Endothelial cell of umbilical vein (primary cell): Measurements from ENCODE around the gene HRNR. TPM values are rescaled to one million over a fixed set of nuclear protein-coding genes. Genes with fewer than 3 reads are reported as not detected.

ENCODE experiments used
- BruUV-seq: library from RNA; stranded (reverse); fragments of 400-500 nt; replicated peaks from 2 replicates; lab custom pipeline; 2021; lab: Mats Ljungman, UMichigan
- CTCF ChIA-PET: fragments of 300-600, 350-600 bp; sonication (Branson Sonifier 250); formaldehyde crosslinking; loops from one replicate; lab custom pipeline; 2021; ENCODE audit warnings: antibody characterized with exemption, inconsistent platforms; lab: Charles Lee
- POLR2A ChIA-PET: fragments of 300-600, 350-600 bp; sonication (Branson Sonifier 250); formaldehyde crosslinking; loops from one replicate; lab custom pipeline; 2021; ENCODE audit warnings: antibody characterized with exemption, inconsistent platforms; lab: Charles Lee
- DNase-seq: peaks from one replicate; pipeline ENCODE4 v3.0.0-alpha.2; 2011; ENCODE audit warnings: low read depth, low spot score
- FAIRE-seq: peaks from 2 replicates; lab custom pipeline; 2011; peaks lifted over from hg19 to GRCh38; lab: Jason Lieb, UNC
- H2AFZ ChIP-seq: 2 replicates; pipeline ENCODE4 v1.6.0; 2012; ENCODE audit warnings: low read depth, low read length, control low read depth, inconsistent platforms
- H3K27ac ChIP-seq: 2 replicates; pipeline ENCODE4 v1.5.1; 2011; ENCODE audit warnings: low read depth, mild to moderate bottlenecking, control low read depth, low read length, moderate library complexity; ENCODE audit not compliant: insufficient read depth
- H3K27me3 ChIP-seq, 2 experiments: 2 replicates each; pipeline versions ENCODE4 v1.6.0 to v1.6.1; 2011; ENCODE audit warnings: low read length in 2 of 2, mixed read lengths in 1 of 2; ENCODE audit not compliant: control insufficient read depth in 2 of 2, insufficient read depth in 2 of 2
- H3K36me3 ChIP-seq, 2 experiments: 2 replicates in 1 of 2; 3 replicates in 1 of 2; pipeline ENCODE4 v1.5.1; 2011; ENCODE audit warnings: low read length in 2 of 2, mild to moderate bottlenecking in 1 of 2, moderate library complexity in 1 of 2; ENCODE audit not compliant: control insufficient read depth in 2 of 2, insufficient read depth in 2 of 2; ENCODE audit errors: extremely low read depth in 1 of 2
- H3K4me1 ChIP-seq: 3 replicates; pipeline ENCODE4 v1.5.1; 2011; ENCODE audit warnings: mild to moderate bottlenecking, low read length; ENCODE audit not compliant: control insufficient read depth, insufficient read depth; ENCODE audit errors: extremely low read depth
- H3K4me2 ChIP-seq: 2 replicates; pipeline ENCODE4 v1.6.1; 2011; ENCODE audit warnings: low read length, control low read depth, mixed read lengths; ENCODE audit not compliant: insufficient read depth
- H3K4me3 ChIP-seq, 3 experiments: fragments of 200-600 bp in 1 of 3; sonication (generic), shearing (Covaris generic) in 1 of 3; replicated peaks in 1 of 3; 2 replicates each; pipeline ENCODE4 v1.5.1; 2011 to 2016; ENCODE audit warnings: control low read depth in 3 of 3, low read length in 3 of 3, mild to moderate bottlenecking in 2 of 3, inconsistent platforms in 1 of 3, low read depth in 1 of 3, moderate library complexity in 1 of 3; ENCODE audit not compliant: insufficient read depth in 1 of 3
- H3K79me2 ChIP-seq: 2 replicates; pipeline ENCODE4 v1.6.0; 2012; ENCODE audit warnings: low read length, inconsistent platforms; ENCODE audit not compliant: control insufficient read depth, insufficient read depth
- H3K9ac ChIP-seq: replicated peaks from 2 replicates; pipeline ENCODE3; 2011; ENCODE audit warnings: low read length, control low read depth; ENCODE audit not compliant: insufficient read depth; ENCODE audit errors: extremely low read depth
- H3K9me1 ChIP-seq: replicated peaks from 3 replicates; pipeline ENCODE4 v1.6.0; 2011; ENCODE audit warnings: mild to moderate bottlenecking, low read length; ENCODE audit not compliant: control insufficient read depth, insufficient read depth; ENCODE audit errors: extremely low read depth
- H3K9me3 ChIP-seq: replicated peaks from 2 replicates; pipeline ENCODE4 v1.5.1; 2012; ENCODE audit warnings: low read length, inconsistent platforms; ENCODE audit not compliant: control insufficient read depth, insufficient read depth
- H4K20me1 ChIP-seq: replicated peaks from 2 replicates; pipeline ENCODE3; 2011; ENCODE audit warnings: mild to moderate bottlenecking, low read length; ENCODE audit not compliant: control insufficient read depth, insufficient read depth; ENCODE audit errors: extremely low read depth
- CTCF ChIP-seq, 2 donors: IDR thresholded peaks; 1 replicate in 1 of 2; 2 replicates in 1 of 2; pipeline ENCODE4 v1.5.1; 2011; ENCODE audit warnings: low read length in 2 of 2, mild to moderate bottlenecking in 2 of 2, moderate library complexity in 2 of 2, control low read depth in 1 of 2, inconsistent platforms in 1 of 2, low read depth in 1 of 2; ENCODE audit not compliant: insufficient read depth in 1 of 2; ENCODE audit errors: extremely low read depth in 1 of 2
- EZH2 ChIP-seq: IDR thresholded peaks from 2 replicates; pipeline ENCODE4 v1.6.1; 2012; ENCODE audit warnings: borderline replicate concordance, low read depth, mild to moderate bottlenecking, moderate library complexity, low read length, inconsistent platforms; ENCODE audit not compliant: severe bottlenecking
- FOS ChIP-seq: IDR thresholded peaks from 2 replicates; pipeline ENCODE4 v1.6.1; 2011; ENCODE audit warnings: mild to moderate bottlenecking, low read length, moderate library complexity, borderline replicate concordance; ENCODE audit not compliant: insufficient read depth
- GATA2 ChIP-seq: IDR thresholded peaks from 2 replicates; pipeline ENCODE4 v1.7.0; 2011; ENCODE audit warnings: low read depth, mild to moderate bottlenecking, moderate library complexity, mixed read lengths, low read length; ENCODE audit not compliant: insufficient read length, insufficient read depth
- JUN ChIP-seq: IDR thresholded peaks from 2 replicates; pipeline ENCODE4 v1.6.1; 2011; ENCODE audit warnings: borderline replicate concordance, low read depth; ENCODE audit not compliant: insufficient read length, insufficient read depth
- MAX ChIP-seq: IDR thresholded peaks from 2 replicates; pipeline ENCODE4 v1.6.1; 2011; ENCODE audit not compliant: insufficient read depth, insufficient read length
- MYC ChIP-seq: IDR thresholded peaks from one replicate; pipeline ENCODE4 v1.6.1; 2011; ENCODE audit warnings: mild to moderate bottlenecking, low read depth, low read length
- POLR2A ChIP-seq: IDR thresholded peaks from 2 replicates; pipeline ENCODE4 v1.6.1; 2012; ENCODE audit warnings: low read depth, mild to moderate bottlenecking, control low read depth, low read length
- POLR2AphosphoS5 ChIP-seq: IDR thresholded peaks from 2 replicates; pipeline ENCODE4 v1.6.1; 2012; ENCODE audit warnings: low read depth, mild to moderate bottlenecking, control low read depth, low read length, moderate library complexity; ENCODE audit not compliant: insufficient read depth
- dilution Hi-C: fragments of 300-500 bp; cut with MboI; formaldehyde crosslinking; loops from one replicate; pipeline ENCODE4 v1.15.0; 2019; ENCODE audit warnings: low sequenced_read_pairs; ENCODE audit not compliant: extremely low pct_ligation_motif_present
- intact Hi-C: fragments of 100-400 bp; cut with micrococcal nuclease; formaldehyde crosslinking; loops from one replicate; pipeline ENCODE4 v1.10.0; 2022
- polyA plus RNA-seq, 4 experiments: library from polyadenylated mRNA; depleted of rRNA in 3 of 4; stranded (reverse) in 3 of 4; unstranded in 1 of 4; fragments of >200 nt; gene quantifications; 2 replicates each; pipeline versions ENCODE4 v1.2.1 to v1.2.3, GENCODE V29; 2011 to 2012; ENCODE audit warnings: missing spikeins in 1 of 4
- total RNA-seq: library from RNA; stranded (reverse); gene quantifications from 2 replicates; pipeline ENCODE4 v1.2.3, GENCODE V29; 2021

HRNR gene
- total and polyA plus RNA-seq, 2 donors (not counting 3 experiments of a cell fraction or from before 2014, with no cell fraction given): not detected

GRCh38 chr1:152244576-152245273, 20.7 kb upstream of the HRNR start:
- dilution Hi-C loops: no loop called here
- no peak overlapping the region for H3K27ac ChIP-seq

GRCh38 chr1:152237093-152237492, 13.1 kb upstream of the HRNR start:
- no TSS peak for BruUV-seq
- no peak overlapping the region for H3K4me2 ChIP-seq
- intact Hi-C loops: no loop called here
- no peaks in the 10 kb centered on the region for H3K4me1 ChIP-seq
- H2AFZ ChIP-seq: no peak overlapping the region
- no peaks in the 10 kb centered on the region for H3K79me2 ChIP-seq
- CTCF ChIA-PET: no interaction called here
- dilution Hi-C loops: no loop called here
- no peaks in the 10 kb centered on the region for H3K9me3 ChIP-seq
- POLR2A ChIA-PET: no interaction called here
- H3K27me3 ChIP-seq: no peaks in the 10 kb centered on the region
- no peaks in the 10 kb centered on the region for H3K9me1 ChIP-seq
- DNase-seq: no peak
- no peak overlapping the region for H3K27ac ChIP-seq
- no peaks in the 10 kb centered on the region for H4K20me1 ChIP-seq
- no peak for FAIRE-seq
- TF ChIP-seq POLR2AphosphoS5: no peak
- TF ChIP-seq POLR2A: no peak
- TF ChIP-seq FOS: no peak
- no peak for TF ChIP-seq CTCF (IDR thresholded peaks at IDR 0.05; ENCODE audit: extremely low read depth in 1 of 2, insufficient read depth in 1 of 2, low read depth in 1 of 2, low read length in 2 of 2)
- no peak for TF ChIP-seq MAX
- TF ChIP-seq EZH2: no peak
- TF ChIP-seq JUN: no peak
- no peak for TF ChIP-seq MYC
- TF ChIP-seq GATA2: no peak
- H3K4me3 ChIP-seq: no peak overlapping the region
- H3K36me3 ChIP-seq: no peaks in the 10 kb centered on the region
- no peak overlapping the region for H3K9ac ChIP-seq

More at GRCh38 chr1:152244576-152245273, 20.7 kb upstream of the HRNR start:
- no peaks in the 10 kb centered on the region for H3K36me3 ChIP-seq
- TF ChIP-seq MAX (no peak), JUN (peak; percentile 12)
- H3K4me1 ChIP-seq: no peaks in the 10 kb centered on the region
- H3K9me1 ChIP-seq: no peaks in the 10 kb centered on the region
- POLR2A ChIA-PET: no interaction called here
- no peak overlapping the region for H2AFZ ChIP-seq
- FAIRE-seq (no peak), DNase-seq (no peak)
- intact Hi-C loops: no loop called here
- H3K9me3 ChIP-seq: no peaks in the 10 kb centered on the region
- no peak overlapping the region for H3K4me2 ChIP-seq
- no peak overlapping the region for H3K9ac ChIP-seq
- CTCF ChIA-PET: no interaction called here
- no peak overlapping the region for H3K4me3 ChIP-seq
- BruUV-seq: no TSS peak
- H3K79me2 ChIP-seq: no peaks in the 10 kb centered on the region
- H3K27me3 ChIP-seq: no peaks in the 10 kb centered on the region
- H4K20me1 ChIP-seq: no peaks in the 10 kb centered on the region
